GM23338 (cell line): Measurements from ENCODE around the gene CELSR1.

Source experiments
- CREB1 ChIP-seq: fragments of 250-450 bp; sonication (Bioruptor Pico); IDR thresholded peaks from 2 replicates; pipeline ENCODE4 v1.5.0; 2020; ENCODE audit warnings: low read depth, mild to moderate bottlenecking, moderate library complexity
- CTCF ChIP-seq, 2 experiments: fragments of 200-600 bp in 1 of 2; sonication (generic) in 1 of 2; conservative IDR thresholded peaks; 2 replicates each; pipeline versions ENCODE4 v1.5.1 to v1.6.1; 2016 to 2017; ENCODE audit warnings: antibody characterized with exemption in 2 of 2, low read depth in 2 of 2, mild to moderate bottlenecking in 2 of 2, moderate library complexity in 1 of 2
- ETS1 ChIP-seq: IDR thresholded peaks from 2 replicates; pipeline ENCODE4 v1.6.1; 2016; ENCODE audit warnings: antibody characterized with exemption
- EZH2 ChIP-seq: fragments of 200-600 bp; sonication (generic); IDR thresholded peaks from one replicate; pipeline ENCODE4 v1.8.0; 2017; ENCODE audit warnings: antibody characterized with exemption, mild to moderate bottlenecking, low read depth; ENCODE audit not compliant: unreplicated experiment
- EZH2phosphoT487 ChIP-seq: fragments of 200-600 bp; sonication (generic); IDR thresholded peaks from one replicate; pipeline ENCODE4 v1.8.1; 2018; ENCODE audit warnings: antibody characterized with exemption; ENCODE audit not compliant: unreplicated experiment
- JUNB ChIP-seq: IDR thresholded peaks from one replicate; pipeline ENCODE4 v1.6.1; 2016; ENCODE audit warnings: antibody characterized with exemption; ENCODE audit not compliant: unreplicated experiment
- POLR2AphosphoS5 ChIP-seq: IDR thresholded peaks from 2 replicates; pipeline ENCODE4 v1.6.1; 2016; ENCODE audit warnings: antibody characterized with exemption, low read depth
- REST ChIP-seq: IDR thresholded peaks from one replicate; pipeline ENCODE4 v1.6.1; 2018; ENCODE audit warnings: antibody characterized with exemption; ENCODE audit not compliant: unreplicated experiment
- STAT1 ChIP-seq: IDR thresholded peaks from one replicate; pipeline ENCODE4 v1.6.1; 2016; ENCODE audit warnings: antibody characterized with exemption; ENCODE audit not compliant: unreplicated experiment
- ZNF114 ChIP-seq: fragments of 250-450 bp; sonication (Bioruptor Pico); IDR thresholded peaks from 2 replicates; pipeline ENCODE4 v1.5.0; 2020; ENCODE audit warnings: mild to moderate bottlenecking, moderate library complexity
- ZNF331 ChIP-seq: fragments of 250-450 bp; sonication (Bioruptor Pico); IDR thresholded peaks from 2 replicates; pipeline ENCODE4 v1.5.0; 2020; ENCODE audit warnings: low read depth, mild to moderate bottlenecking, moderate library complexity
- TF ChIP-seq, protein P1 (sequence below): fragments of 250-450 bp; sonication (Bioruptor Pico); IDR thresholded peaks from 2 replicates; pipeline ENCODE4 v1.5.0; 2020; ENCODE audit warnings: mild to moderate bottlenecking, moderate library complexity

- no peak for TF ChIP-seq CTCF (conservative IDR thresholded peaks at IDR 0.05; ENCODE audit: low read depth in 2 of 2)
- TF ChIP-seq POLR2AphosphoS5, result no peak
- no peak for TF ChIP-seq EZH2
- TF ChIP-seq CREB1 (CRISPR knock-in tag), result no peak
- TF ChIP-seq REST, result no peak
- TF ChIP-seq ZNF114, result no peak
- no peak for TF ChIP-seq ETS1
- no peak for TF ChIP-seq EZH2phosphoT487
- no peak for TF ChIP-seq JUNB
- no peak for TF ChIP-seq ZNF331 (CRISPR knock-in tag)
- no peak for TF ChIP-seq STAT1
- TF ChIP-seq, protein P1, sequence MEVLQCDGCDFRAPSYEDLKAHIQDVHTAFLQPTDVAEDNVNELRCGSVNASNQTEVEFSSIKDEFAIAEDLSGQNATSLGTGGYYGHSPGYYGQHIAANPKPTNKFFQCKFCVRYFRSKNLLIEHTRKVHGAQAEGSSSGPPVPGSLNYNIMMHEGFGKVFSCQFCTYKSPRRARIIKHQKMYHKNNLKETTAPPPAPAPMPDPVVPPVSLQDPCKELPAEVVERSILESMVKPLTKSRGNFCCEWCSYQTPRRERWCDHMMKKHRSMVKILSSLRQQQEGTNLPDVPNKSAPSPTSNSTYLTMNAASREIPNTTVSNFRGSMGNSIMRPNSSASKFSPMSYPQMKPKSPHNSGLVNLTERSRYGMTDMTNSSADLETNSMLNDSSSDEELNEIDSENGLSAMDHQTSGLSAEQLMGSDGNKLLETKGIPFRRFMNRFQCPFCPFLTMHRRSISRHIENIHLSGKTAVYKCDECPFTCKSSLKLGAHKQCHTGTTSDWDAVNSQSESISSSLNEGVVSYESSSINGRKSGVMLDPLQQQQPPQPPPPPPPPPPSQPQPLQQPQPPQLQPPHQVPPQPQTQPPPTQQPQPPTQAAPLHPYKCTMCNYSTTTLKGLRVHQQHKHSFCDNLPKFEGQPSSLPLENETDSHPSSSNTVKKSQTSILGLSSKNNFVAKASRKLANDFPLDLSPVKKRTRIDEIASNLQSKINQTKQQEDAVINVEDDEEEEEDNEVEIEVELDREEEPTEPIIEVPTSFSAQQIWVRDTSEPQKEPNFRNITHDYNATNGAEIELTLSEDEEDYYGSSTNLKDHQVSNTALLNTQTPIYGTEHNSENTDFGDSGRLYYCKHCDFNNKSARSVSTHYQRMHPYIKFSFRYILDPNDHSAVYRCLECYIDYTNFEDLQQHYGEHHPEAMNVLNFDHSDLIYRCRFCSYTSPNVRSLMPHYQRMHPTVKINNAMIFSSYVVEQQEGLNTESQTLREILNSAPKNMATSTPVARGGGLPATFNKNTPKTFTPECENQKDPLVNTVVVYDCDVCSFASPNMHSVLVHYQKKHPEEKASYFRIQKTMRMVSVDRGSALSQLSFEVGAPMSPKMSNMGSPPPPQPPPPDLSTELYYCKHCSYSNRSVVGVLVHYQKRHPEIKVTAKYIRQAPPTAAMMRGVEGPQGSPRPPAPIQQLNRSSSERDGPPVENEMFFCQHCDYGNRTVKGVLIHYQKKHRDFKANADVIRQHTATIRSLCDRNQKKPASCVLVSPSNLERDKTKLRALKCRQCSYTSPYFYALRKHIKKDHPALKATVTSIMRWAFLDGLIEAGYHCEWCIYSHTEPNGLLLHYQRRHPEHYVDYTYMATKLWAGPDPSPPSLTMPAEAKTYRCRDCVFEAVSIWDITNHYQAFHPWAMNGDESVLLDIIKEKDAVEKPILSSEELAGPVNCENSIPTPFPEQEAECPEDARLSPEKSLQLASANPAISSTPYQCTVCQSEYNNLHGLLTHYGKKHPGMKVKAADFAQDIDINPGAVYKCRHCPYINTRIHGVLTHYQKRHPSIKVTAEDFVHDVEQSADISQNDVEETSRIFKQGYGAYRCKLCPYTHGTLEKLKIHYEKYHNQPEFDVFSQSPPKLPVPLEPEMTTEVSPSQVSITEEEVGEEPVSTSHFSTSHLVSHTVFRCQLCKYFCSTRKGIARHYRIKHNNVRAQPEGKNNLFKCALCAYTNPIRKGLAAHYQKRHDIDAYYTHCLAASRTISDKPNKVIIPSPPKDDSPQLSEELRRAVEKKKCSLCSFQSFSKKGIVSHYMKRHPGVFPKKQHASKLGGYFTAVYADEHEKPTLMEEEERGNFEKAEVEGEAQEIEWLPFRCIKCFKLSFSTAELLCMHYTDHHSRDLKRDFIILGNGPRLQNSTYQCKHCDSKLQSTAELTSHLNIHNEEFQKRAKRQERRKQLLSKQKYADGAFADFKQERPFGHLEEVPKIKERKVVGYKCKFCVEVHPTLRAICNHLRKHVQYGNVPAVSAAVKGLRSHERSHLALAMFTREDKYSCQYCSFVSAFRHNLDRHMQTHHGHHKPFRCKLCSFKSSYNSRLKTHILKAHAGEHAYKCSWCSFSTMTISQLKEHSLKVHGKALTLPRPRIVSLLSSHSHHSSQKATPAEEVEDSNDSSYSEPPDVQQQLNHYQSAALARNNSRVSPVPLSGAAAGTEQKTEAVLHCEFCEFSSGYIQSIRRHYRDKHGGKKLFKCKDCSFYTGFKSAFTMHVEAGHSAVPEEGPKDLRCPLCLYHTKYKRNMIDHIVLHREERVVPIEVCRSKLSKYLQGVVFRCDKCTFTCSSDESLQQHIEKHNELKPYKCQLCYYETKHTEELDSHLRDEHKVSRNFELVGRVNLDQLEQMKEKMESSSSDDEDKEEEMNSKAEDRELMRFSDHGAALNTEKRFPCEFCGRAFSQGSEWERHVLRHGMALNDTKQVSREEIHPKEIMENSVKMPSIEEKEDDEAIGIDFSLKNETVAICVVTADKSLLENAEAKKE (CRISPR knock-in tag), result no peak
Measured at GRCh38 chr22:46524203-46524740, 13.1 kb downstream of the CELSR1 start.
